Peyer's patch (tissue), 4 donors: ENCODE results near the gene PHF2.

Experiments
- CTCF ChIP-seq, 6 experiments: fragments of 450-650 bp in 4 of 6; fragments of 200-600 bp in 2 of 6; sonication (generic) in 1 of 6; IDR thresholded peaks; one replicate each; pipeline ENCODE4 v1.5.1; 2017 to 2019; ENCODE audit warnings: antibody characterized with exemption in 6 of 6, mild to moderate bottlenecking in 3 of 6, moderate library complexity in 1 of 6
- POLR2A ChIP-seq, 2 donors: fragments of 450-650 bp; IDR thresholded peaks; one replicate each; pipeline ENCODE4 v1.5.1; 2017; ENCODE audit warnings: antibody characterized with exemption in 2 of 2, mild to moderate bottlenecking in 2 of 2, moderate library complexity in 2 of 2

GRCh38 chr9:93557366-93558137 is 18.8 kb upstream of the PHF2 start:
- TF ChIP-seq CTCF (IDR thresholded peaks at IDR 0.05) (no peak), POLR2A (IDR thresholded peaks at IDR 0.05) (no peak)
